HG03066 (cell line): ENCODE data around the gene RNF39.

Source experiments
- ATAC-seq: cut with Tn5 transposase; IDR thresholded peaks from one replicate; pipeline ENCODE4 v1.9.1; 2021; ENCODE audit warnings: low read depth; ENCODE audit not compliant: unreplicated experiment

RNF39 gene

GRCh38 chr6:30020626-30021025, 54.9 kb downstream of the RNF39 start:
- ATAC-seq = no peak
